ENCODE measurements around the gene CLCN6.

CLCN6 gene

GRCh38 chr1:11790880-11791715 is 14.9 kb upstream of the CLCN6 start:
- no peak for DNase-seq (ENCODE audit: low read depth in 1 of 2, low spot score in 1 of 2)
- Histone ChIP-seq H3K27me3 (ENCODE audit: insufficient read depth, poor library complexity, severe bottlenecking) (no peaks in the 10 kb centered on the region), H3K27ac (replicated peaks) (no peak overlapping the region), H3K4me3 (replicated peaks; ENCODE audit: insufficient read depth, low read length) (no peak overlapping the region)
- TF ChIP-seq GABPA (IDR thresholded peaks at IDR 0.05; ENCODE audit: low read depth) (no peak), SPI1 (IDR thresholded peaks at IDR 0.05; ENCODE audit: borderline replicate concordance, low read depth) (no peak), POLR2AphosphoS5 (IDR thresholded peaks at IDR 0.05; ENCODE audit: low read depth) (no peak), REST (IDR thresholded peaks at IDR 0.05; ENCODE audit: insufficient replicate concordance, low read depth) (no peak)
- TF ChIP-seq, protein P1, sequence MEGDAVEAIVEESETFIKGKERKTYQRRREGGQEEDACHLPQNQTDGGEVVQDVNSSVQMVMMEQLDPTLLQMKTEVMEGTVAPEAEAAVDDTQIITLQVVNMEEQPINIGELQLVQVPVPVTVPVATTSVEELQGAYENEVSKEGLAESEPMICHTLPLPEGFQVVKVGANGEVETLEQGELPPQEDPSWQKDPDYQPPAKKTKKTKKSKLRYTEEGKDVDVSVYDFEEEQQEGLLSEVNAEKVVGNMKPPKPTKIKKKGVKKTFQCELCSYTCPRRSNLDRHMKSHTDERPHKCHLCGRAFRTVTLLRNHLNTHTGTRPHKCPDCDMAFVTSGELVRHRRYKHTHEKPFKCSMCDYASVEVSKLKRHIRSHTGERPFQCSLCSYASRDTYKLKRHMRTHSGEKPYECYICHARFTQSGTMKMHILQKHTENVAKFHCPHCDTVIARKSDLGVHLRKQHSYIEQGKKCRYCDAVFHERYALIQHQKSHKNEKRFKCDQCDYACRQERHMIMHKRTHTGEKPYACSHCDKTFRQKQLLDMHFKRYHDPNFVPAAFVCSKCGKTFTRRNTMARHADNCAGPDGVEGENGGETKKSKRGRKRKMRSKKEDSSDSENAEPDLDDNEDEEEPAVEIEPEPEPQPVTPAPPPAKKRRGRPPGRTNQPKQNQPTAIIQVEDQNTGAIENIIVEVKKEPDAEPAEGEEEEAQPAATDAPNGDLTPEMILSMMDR (IDR thresholded peaks at IDR 0.05; ENCODE audit: insufficient read depth, low read length) = no peak

GRCh38 chr1:11792106-11792505 is 13.9 kb upstream of the CLCN6 start:
- Histone ChIP-seq H3K27ac (replicated peaks) (no peak overlapping the region), H3K4me3 (replicated peaks; ENCODE audit: insufficient read depth, low read length) (no peak overlapping the region), H3K27me3 (ENCODE audit: insufficient read depth, poor library complexity, severe bottlenecking) (no peaks in the 10 kb centered on the region)
- TF ChIP-seq REST (IDR thresholded peaks at IDR 0.05; ENCODE audit: insufficient replicate concordance, low read depth) (no peak), SPI1 (IDR thresholded peaks at IDR 0.05; ENCODE audit: borderline replicate concordance, low read depth) (no peak), POLR2AphosphoS5 (IDR thresholded peaks at IDR 0.05; ENCODE audit: low read depth) (no peak), GABPA (IDR thresholded peaks at IDR 0.05; ENCODE audit: low read depth) (no peak)
- DNase-seq (ENCODE audit: low read depth in 1 of 2, low spot score in 1 of 2) = no peak

DNA sequence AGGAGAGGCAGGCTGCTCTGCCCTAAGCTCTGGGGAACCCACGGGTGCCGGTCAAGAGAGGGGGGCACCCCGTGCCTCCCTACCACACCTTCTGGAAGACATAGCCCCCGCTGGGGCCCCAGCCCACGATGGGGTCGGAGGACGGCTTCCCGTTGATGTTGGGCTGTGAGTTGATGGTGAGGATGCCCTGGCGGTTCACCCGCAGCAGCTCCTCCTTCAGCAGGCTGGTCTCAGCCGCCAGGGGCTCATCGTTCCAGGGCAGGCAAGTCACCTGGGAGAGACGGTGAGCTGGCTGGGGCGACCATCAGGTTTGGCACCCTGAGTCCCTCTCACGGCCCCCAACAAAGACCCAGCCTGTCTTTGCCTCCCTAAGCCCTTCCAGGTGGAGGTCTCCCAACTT is 12.2 kb upstream of the CLCN6 start:
- DNase-seq (ENCODE audit: low read depth in 1 of 2, low spot score in 1 of 2) = no peak
- no peak for TF ChIP-seq POLR2AphosphoS5 (IDR thresholded peaks at IDR 0.05; ENCODE audit: low read depth)
- no peak for TF ChIP-seq SPI1 (IDR thresholded peaks at IDR 0.05; ENCODE audit: borderline replicate concordance, low read depth)
- no peak for TF ChIP-seq GABPA (IDR thresholded peaks at IDR 0.05; ENCODE audit: low read depth)
- no peak for TF ChIP-seq REST (IDR thresholded peaks at IDR 0.05; ENCODE audit: insufficient replicate concordance, low read depth)
- TF ChIP-seq, protein P1 (IDR thresholded peaks at IDR 0.05; ENCODE audit: insufficient read depth, low read length) = no peak
- Histone ChIP-seq H3K27ac (replicated peaks) (no peak overlapping the region), H3K4me3 (replicated peaks; ENCODE audit: insufficient read depth, low read length) (no peak overlapping the region), H3K27me3 (ENCODE audit: insufficient read depth, poor library complexity, severe bottlenecking) (no peaks in the 10 kb centered on the region)

All from HL-60 (cell line).